DND-41 (cell line): ENCODE results near the gene PUS7L.

Source experiments
- ATAC-seq: fragments of 200-7000 bp; cut with Tn5 transposase; 3 replicates; pipeline ENCODE4 v1.9.1; 2021; ENCODE audit warnings: low read depth; ENCODE audit not compliant: insufficient read depth
- DNase-seq: peaks from one replicate; pipeline ENCODE4 v3.0.0-alpha.2; 2020
- H2AFZ ChIP-seq: 2 replicates; pipeline ENCODE4 v1.6.0; 2012; ENCODE audit warnings: low read depth, low read length
- H3K27ac ChIP-seq: 2 replicates; pipeline ENCODE4 v1.5.1; 2012; ENCODE audit warnings: low read length, inconsistent platforms
- H3K27me3 ChIP-seq: fragments of 200-600 bp; sonication (generic); 2 replicates; pipeline ENCODE4 v1.6.0; 2012; ENCODE audit warnings: low read length, mild to moderate bottlenecking, inconsistent platforms; ENCODE audit not compliant: insufficient read depth, poor library complexity
- H3K36me3 ChIP-seq: 2 replicates; pipeline ENCODE4 v1.5.1; 2012; ENCODE audit warnings: low read length, inconsistent platforms; ENCODE audit not compliant: insufficient read depth
- H3K4me1 ChIP-seq: 2 replicates; pipeline ENCODE4 v1.5.1; 2012; ENCODE audit warnings: mild to moderate bottlenecking, low read length; ENCODE audit not compliant: insufficient read depth
- H3K4me2 ChIP-seq: 2 replicates; pipeline ENCODE4 v1.6.0; 2012; ENCODE audit warnings: mild to moderate bottlenecking, moderate library complexity, low read length, inconsistent platforms; ENCODE audit not compliant: insufficient read depth
- H3K4me3 ChIP-seq, 2 experiments: fragments of 200-600 bp in 1 of 2; shearing (Covaris generic) in 1 of 2; 2 replicates each; pipeline ENCODE4 v1.5.1; 2012 to 2016; ENCODE audit warnings: inconsistent platforms in 2 of 2, low read length in 2 of 2, mild to moderate bottlenecking in 2 of 2, low read depth in 1 of 2, moderate library complexity in 1 of 2
- H3K79me2 ChIP-seq: 2 replicates; pipeline ENCODE4 v1.6.0; 2012; ENCODE audit warnings: low read length, inconsistent platforms; ENCODE audit not compliant: insufficient read depth
- H3K9ac ChIP-seq: 2 replicates; pipeline ENCODE4 v1.6.0; 2012; ENCODE audit warnings: low read depth, mild to moderate bottlenecking, inconsistent platforms, low read length, moderate library complexity
- H3K9me3 ChIP-seq: 2 replicates; pipeline ENCODE4 v1.5.1; 2012; ENCODE audit warnings: low read length, moderate library complexity, mild to moderate bottlenecking, inconsistent platforms; ENCODE audit not compliant: insufficient read depth, severe bottlenecking
- H4K20me1 ChIP-seq: 2 replicates; pipeline ENCODE4 v1.6.0; 2012; ENCODE audit warnings: low read length; ENCODE audit not compliant: insufficient read depth
- EZH2 ChIP-seq: IDR thresholded peaks from 3 replicates; pipeline ENCODE4 v1.6.1; 2012; ENCODE audit warnings: borderline replicate concordance, low read depth, mild to moderate bottlenecking, moderate library complexity, low read length, inconsistent platforms; ENCODE audit not compliant: severe bottlenecking
- TF ChIP-seq, protein P1 (sequence below): IDR thresholded peaks from 2 replicates; pipeline ENCODE4 v1.5.1; 2012; ENCODE audit warnings: borderline replicate concordance, low read length, moderate library complexity, mild to moderate bottlenecking; ENCODE audit not compliant: poor library complexity, severe bottlenecking; ENCODE audit errors: extremely low read depth

The PUS7L gene

DNA sequence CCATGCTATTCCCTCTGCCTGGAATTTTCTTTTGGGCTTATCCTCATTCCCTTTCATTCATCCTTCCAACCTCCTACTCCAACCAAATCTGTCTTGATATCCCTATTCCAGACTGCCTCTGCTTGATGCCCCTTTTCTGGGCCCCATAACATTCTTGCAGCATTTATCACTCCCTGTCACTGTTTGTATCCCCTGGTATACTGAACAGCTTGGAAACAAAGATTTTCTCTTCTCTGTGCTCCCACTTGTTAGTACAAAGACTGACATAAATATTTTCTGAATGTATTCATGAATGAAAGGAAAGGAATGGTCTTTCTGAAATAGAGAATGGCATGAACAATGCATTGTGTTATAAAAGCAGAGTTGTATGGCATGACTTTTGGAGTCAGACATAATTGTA is 7.7 kb upstream of the PUS7L start:
- H3K79me2 ChIP-seq = peaks cover 22% of the 10 kb centered on the region
- peaks cover 12% of the 10 kb centered on the region for H3K4me1 ChIP-seq
- H3K36me3 ChIP-seq = peaks cover 19% of the 10 kb centered on the region
- H3K4me3 ChIP-seq = no peak overlapping the region
- H3K9me3 ChIP-seq = no peaks in the 10 kb centered on the region
- no peak overlapping the region for H3K27ac ChIP-seq
- H3K27me3 ChIP-seq = no peaks in the 10 kb centered on the region
- H4K20me1 ChIP-seq = no peaks in the 10 kb centered on the region
- no peak for ATAC-seq
- no peak for DNase-seq
- no peak overlapping the region for H3K4me2 ChIP-seq
- no peak overlapping the region for H2AFZ ChIP-seq
- TF ChIP-seq, protein P1, sequence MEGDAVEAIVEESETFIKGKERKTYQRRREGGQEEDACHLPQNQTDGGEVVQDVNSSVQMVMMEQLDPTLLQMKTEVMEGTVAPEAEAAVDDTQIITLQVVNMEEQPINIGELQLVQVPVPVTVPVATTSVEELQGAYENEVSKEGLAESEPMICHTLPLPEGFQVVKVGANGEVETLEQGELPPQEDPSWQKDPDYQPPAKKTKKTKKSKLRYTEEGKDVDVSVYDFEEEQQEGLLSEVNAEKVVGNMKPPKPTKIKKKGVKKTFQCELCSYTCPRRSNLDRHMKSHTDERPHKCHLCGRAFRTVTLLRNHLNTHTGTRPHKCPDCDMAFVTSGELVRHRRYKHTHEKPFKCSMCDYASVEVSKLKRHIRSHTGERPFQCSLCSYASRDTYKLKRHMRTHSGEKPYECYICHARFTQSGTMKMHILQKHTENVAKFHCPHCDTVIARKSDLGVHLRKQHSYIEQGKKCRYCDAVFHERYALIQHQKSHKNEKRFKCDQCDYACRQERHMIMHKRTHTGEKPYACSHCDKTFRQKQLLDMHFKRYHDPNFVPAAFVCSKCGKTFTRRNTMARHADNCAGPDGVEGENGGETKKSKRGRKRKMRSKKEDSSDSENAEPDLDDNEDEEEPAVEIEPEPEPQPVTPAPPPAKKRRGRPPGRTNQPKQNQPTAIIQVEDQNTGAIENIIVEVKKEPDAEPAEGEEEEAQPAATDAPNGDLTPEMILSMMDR = no peak
- no peak for TF ChIP-seq EZH2
- no peak overlapping the region for H3K9ac ChIP-seq

GRCh38 chr12:43764528-43764927 is 5.9 kb upstream of the PUS7L start:
- no peak overlapping the region for H3K27ac ChIP-seq
- DNase-seq (no peak), ATAC-seq (no peak)
- H3K9ac ChIP-seq = no peak overlapping the region
- peaks cover 6% of the 10 kb centered on the region for H3K36me3 ChIP-seq
- peaks cover 30% of the 10 kb centered on the region for H3K4me1 ChIP-seq
- H3K4me2 ChIP-seq = no peak overlapping the region
- H4K20me1 ChIP-seq = no peaks in the 10 kb centered on the region
- peaks cover 39% of the 10 kb centered on the region for H3K79me2 ChIP-seq
- H3K9me3 ChIP-seq = no peaks in the 10 kb centered on the region
- H3K4me3 ChIP-seq = no peak overlapping the region
- no peak for TF ChIP-seq EZH2
- TF ChIP-seq, protein P1 = no peak
- no peak overlapping the region for H2AFZ ChIP-seq
- H3K27me3 ChIP-seq = no peaks in the 10 kb centered on the region

DNA sequence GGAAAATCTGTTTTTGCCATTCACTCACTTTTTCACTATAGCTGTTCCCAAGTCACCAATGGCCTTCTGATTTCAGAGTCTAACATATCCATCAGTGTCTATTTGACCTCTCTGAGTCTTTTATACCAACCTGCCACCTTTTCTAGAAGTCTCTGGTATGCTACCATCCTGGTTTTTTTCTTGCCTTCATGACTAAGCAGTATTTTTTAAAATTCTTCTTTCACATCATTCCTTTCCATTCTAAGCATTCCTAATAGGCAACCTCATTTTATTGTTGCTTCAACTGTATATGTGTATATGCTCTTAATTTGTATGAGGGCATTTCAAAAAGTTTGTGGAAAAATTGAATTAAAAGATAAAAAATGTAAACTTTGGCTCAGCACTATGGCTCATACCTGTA is 5.2 kb upstream of the PUS7L start:
- no peak for ATAC-seq
- H3K9ac ChIP-seq = no peak overlapping the region

GRCh38 chr12:43762596-43762995 is 4.0 kb upstream of the PUS7L start:
- H3K4me1 ChIP-seq = peaks cover 40% of the 10 kb centered on the region
- no peaks in the 10 kb centered on the region for H4K20me1 ChIP-seq
- peak overlapping the region; percentile 88; the same call in 1 of the 2 replicates for H3K4me2 ChIP-seq
- DNase-seq (no peak), ATAC-seq (no peak)
- no peaks in the 10 kb centered on the region for H3K27me3 ChIP-seq
- no peak overlapping the region for H3K4me3 ChIP-seq
- H3K9me3 ChIP-seq = no peaks in the 10 kb centered on the region
- no peak overlapping the region for H2AFZ ChIP-seq
- H3K36me3 ChIP-seq = no peaks in the 10 kb centered on the region; the same call in none of the 2 replicates
- no peak overlapping the region for H3K9ac ChIP-seq
- TF ChIP-seq EZH2 = no peak
- TF ChIP-seq, protein P1 = no peak
- H3K79me2 ChIP-seq = peaks cover 55% of the 10 kb centered on the region
- no peak overlapping the region for H3K27ac ChIP-seq

More for the DNA sequence above, 5.2 kb upstream of the PUS7L start:
- TF ChIP-seq EZH2 = no peak
- no peak for DNase-seq
- no peak overlapping the region for H3K27ac ChIP-seq
- H3K9me3 ChIP-seq = no peaks in the 10 kb centered on the region
- no peaks in the 10 kb centered on the region for H4K20me1 ChIP-seq
- H2AFZ ChIP-seq = no peak overlapping the region
- peaks cover 45% of the 10 kb centered on the region for H3K79me2 ChIP-seq
- peaks cover 33% of the 10 kb centered on the region for H3K4me1 ChIP-seq
- H3K4me2 ChIP-seq = no peak overlapping the region
- no peak overlapping the region for H3K4me3 ChIP-seq
- H3K36me3 ChIP-seq = no peaks in the 10 kb centered on the region; the same call in none of the 2 replicates
- no peaks in the 10 kb centered on the region for H3K27me3 ChIP-seq
